ENCODE results near the gene LAMTOR5. TPM values are rescaled to one million over a fixed set of nuclear protein-coding genes. Genes with fewer than 3 reads are reported as not detected.

Gene LAMTOR5
- total RNA-seq, 2 experiments from 2014 or later: 105 to 108 TPM

- Mint-ChIP-seq H3K4me1 (ENCODE audit: low read depth) (no peaks in the 10 kb centered on the region), H3K27me3 (peaks cover 10% of the 10 kb centered on the region), H3K9me3 (no peaks in the 10 kb centered on the region), H3K27ac (no peak within 1 kb of the TSS), H3K4me3 (no peak within 1 kb of the TSS), H3K36me3 (ENCODE audit: low read depth) (no peaks in the 10 kb centered on the region)
- ATAC-seq (ENCODE audit: poor library complexity) (no peak), DNase-seq (no peak)
- Histone ChIP-seq H3K27me3 (ENCODE audit: control insufficient read depth in 1 of 2, insufficient read depth in 2 of 2, low read length in 2 of 2) (peaks cover 0 to 3% of the 10 kb centered on the region in 2 experiments), H3K27ac (ENCODE audit: low read depth in 1 of 2, low read length in 2 of 2) (no peak within 1 kb of the TSS), H3K4me1 (ENCODE audit: insufficient read depth, low read length) (no peaks in the 10 kb centered on the region), H3K36me3 (ENCODE audit: insufficient read depth, low read length) (no peaks in the 10 kb centered on the region), H3K4me3 (ENCODE audit: low read length) (no peak within 1 kb of the TSS), H3K9me3 (ENCODE audit: control insufficient read depth in 1 of 2, insufficient read depth in 1 of 2, low read length in 2 of 2) (no peaks in the 10 kb centered on the region)
- no peak for TF ChIP-seq CTCF (IDR thresholded peaks at IDR 0.05)
- ChIA-PET POLR2A (no interaction called here), CTCF (interaction anchor here (1.1 kb wide), 1 partner anchor 9 kb away, joined by 3 read pairs; no protein-coding TSS in a partner anchor)
- intact Hi-C loops (cut with DNase I, micrococcal nuclease): no loop called here
These were observed 43.4 kb upstream of the LAMTOR5 start, which contains the start of gene PROK1 for GRCh38 chr1:110450929-110451328. Gene PROK1 (plus strand): TSS chr1:110451149. CDS start chr1:110451217, 68 bp downstream.

GRCh38 chr1:110449661-110450651, 42.5 kb upstream of the LAMTOR5 start:
- ChIA-PET POLR2A (no interaction called here), CTCF (no interaction called here)
- ATAC-seq (ENCODE audit: poor library complexity) (no peak), DNase-seq (no peak)
- no peak for TF ChIP-seq CTCF (IDR thresholded peaks at IDR 0.05)
- no peak overlapping the region for H3K27ac ChIP-seq (ENCODE audit: low read depth in 1 of 2, low read length in 2 of 2)
- H3K4me1 ChIP-seq (ENCODE audit: insufficient read depth, low read length): no peaks in the 10 kb centered on the region
- no peaks in the 10 kb centered on the region for H3K9me3 ChIP-seq (ENCODE audit: control insufficient read depth in 1 of 2, insufficient read depth in 1 of 2, low read length in 2 of 2)
- no peaks in the 10 kb centered on the region for H3K36me3 ChIP-seq (ENCODE audit: insufficient read depth, low read length)
- H3K36me3 Mint-ChIP-seq (ENCODE audit: low read depth): no peaks in the 10 kb centered on the region
- no peaks in the 10 kb centered on the region for H3K9me3 Mint-ChIP-seq
- no peak overlapping the region for H3K4me3 Mint-ChIP-seq
- no peak overlapping the region for H3K27ac Mint-ChIP-seq
- no peaks in the 10 kb centered on the region for H3K4me1 Mint-ChIP-seq (ENCODE audit: low read depth)
- no peak overlapping the region for H3K4me3 ChIP-seq (ENCODE audit: low read length)
- intact Hi-C loops (cut with DNase I, micrococcal nuclease): no loop called here
- peaks cover 0 to 3% of the 10 kb centered on the region in 2 experiments for H3K27me3 ChIP-seq (ENCODE audit: control insufficient read depth in 1 of 2, insufficient read depth in 2 of 2, low read length in 2 of 2)
- H3K27me3 Mint-ChIP-seq: peaks cover 10% of the 10 kb centered on the region

GRCh38 chr1:110444561-110444960, 37.1 kb upstream of the LAMTOR5 start:
- POLR2A ChIA-PET: no interaction called here
- intact Hi-C loops (cut with DNase I, micrococcal nuclease): no loop called here
- H3K4me1 ChIP-seq (ENCODE audit: insufficient read depth, low read length): no peaks in the 10 kb centered on the region
- Mint-ChIP-seq H3K4me3 (no peak overlapping the region), H3K4me1 (ENCODE audit: low read depth) (no peaks in the 10 kb centered on the region), H3K27ac (no peak overlapping the region), H3K9me3 (no peaks in the 10 kb centered on the region), H3K36me3 (ENCODE audit: low read depth) (no peaks in the 10 kb centered on the region), H3K27me3 (no peaks in the 10 kb centered on the region)
- H3K27me3 ChIP-seq (ENCODE audit: control insufficient read depth in 1 of 2, insufficient read depth in 2 of 2, low read length in 2 of 2): peaks cover 3% of the 10 kb centered on the region in 2 experiments
- H3K27ac ChIP-seq (ENCODE audit: low read depth in 1 of 2, low read length in 2 of 2): no peak overlapping the region
- CTCF ChIA-PET: no interaction called here
- DNase-seq (no peak), ATAC-seq (ENCODE audit: poor library complexity) (no peak)
- no peaks in the 10 kb centered on the region for H3K9me3 ChIP-seq (ENCODE audit: control insufficient read depth in 1 of 2, insufficient read depth in 1 of 2, low read length in 2 of 2)
- no peaks in the 10 kb centered on the region for H3K36me3 ChIP-seq (ENCODE audit: insufficient read depth, low read length)
- TF ChIP-seq CTCF (IDR thresholded peaks at IDR 0.05): no peak
- no peak overlapping the region for H3K4me3 ChIP-seq (ENCODE audit: low read length)

All from CD4-positive, alpha-beta T cell (primary cell).